ENCODE results near the gene CAMK2B. TPM values are rescaled to one million over a fixed set of nuclear protein-coding genes. Genes with fewer than 3 reads are reported as not detected.
A peak's percentile ranks its signal among the peaks of the same experiment; 100 is the strongest.

CAMK2B gene
- total RNA-seq, 5 donors from 2014 or later (not counting 1 experiment from before 2014, with no cell fraction given), result 0.35 TPM; not detected in 4

GRCh38 chr7:44213877-44214388, 111.5 kb downstream of the CAMK2B start:
- WGBS (ENCODE audit: insufficient coverage), result no CpG with 5 or more reads among the region's 9 CpGs

GRCh38 chr7:44213206-44213876, 112.1 kb downstream of the CAMK2B start:
- no CpG with 5 or more reads among the region's 3 CpGs for WGBS (ENCODE audit: insufficient coverage)
- peaks cover 11 to 56% of the 10 kb centered on the region in 2 donors for H3K36me3 ChIP-seq (ENCODE audit: control insufficient read depth in 2 of 2, extremely low read depth in 1 of 2, insufficient read depth in 1 of 2, low read length in 1 of 2)
- H3K4me1 ChIP-seq (ENCODE audit: control insufficient read depth in 1 of 2, extremely low read depth in 1 of 2, insufficient read depth in 2 of 2, low read length in 2 of 2), result no peaks in the 10 kb centered on the region
- ChIA-PET POLR2A (no interaction called here), CTCF (no interaction called here)
- H3K27ac Mint-ChIP-seq, result no peak overlapping the region
- peaks cover 0 to 2% (median 0%) of the 10 kb centered on the region in 3 donors for H3K4me1 Mint-ChIP-seq
- ATAC-seq (replicated peaks in 1 of 4) (peak in 2 of 4 experiments; percentile 13 to 17), DNase-seq (no peak)
- no peaks in the 10 kb centered on the region for H3K27me3 Mint-ChIP-seq
- H3K9me3 ChIP-seq, result no peaks in the 10 kb centered on the region
- H3K4me3 Mint-ChIP-seq, result no peak overlapping the region
- H3K36me3 Mint-ChIP-seq, result peaks cover 27% of the 10 kb centered on the region
- H3K9me3 Mint-ChIP-seq, result no peaks in the 10 kb centered on the region
- no peak overlapping the region for H3K4me3 ChIP-seq (ENCODE audit: control insufficient read depth in 1 of 2, extremely low read depth in 1 of 2, low read length in 1 of 2)
- no peaks in the 10 kb centered on the region for H3K27me3 ChIP-seq (replicated peaks in 1 of 2; ENCODE audit: control insufficient read depth in 2 of 2, extremely low read depth in 1 of 2, insufficient read depth in 2 of 2, low read length in 1 of 2)
- H3K27ac ChIP-seq (ENCODE audit: low read length), result no peak overlapping the region

More at GRCh38 chr7:44213877-44214388, 111.5 kb downstream of the CAMK2B start:
- H3K4me3 Mint-ChIP-seq, result no peak overlapping the region
- Histone ChIP-seq H3K27me3 (replicated peaks in 1 of 2; ENCODE audit: control insufficient read depth in 2 of 2, extremely low read depth in 1 of 2, insufficient read depth in 2 of 2, low read length in 1 of 2) (no peaks in the 10 kb centered on the region), H3K4me1 (ENCODE audit: control insufficient read depth in 1 of 2, extremely low read depth in 1 of 2, insufficient read depth in 2 of 2, low read length in 2 of 2) (no peaks in the 10 kb centered on the region), H3K27ac (ENCODE audit: low read length) (no peak overlapping the region), H3K9me3 (no peaks in the 10 kb centered on the region), H3K4me3 (ENCODE audit: control insufficient read depth in 1 of 2, extremely low read depth in 1 of 2, low read length in 1 of 2) (no peak overlapping the region), H3K36me3 (ENCODE audit: control insufficient read depth in 2 of 2, extremely low read depth in 1 of 2, insufficient read depth in 1 of 2, low read length in 1 of 2) (peaks cover 5 to 50% of the 10 kb centered on the region in 2 donors)
- DNase-seq (no peak), ATAC-seq (replicated peaks in 1 of 4) (peak in 1 of 4 experiments; percentile 12)
- H3K9me3 Mint-ChIP-seq, result no peaks in the 10 kb centered on the region
- no peaks in the 10 kb centered on the region for H3K27me3 Mint-ChIP-seq
- H3K27ac Mint-ChIP-seq, result no peak overlapping the region
- POLR2A ChIA-PET, result no interaction called here
- H3K4me1 Mint-ChIP-seq, result peaks cover 0 to 2% (median 0%) of the 10 kb centered on the region in 3 donors
- CTCF ChIA-PET, result interaction anchor here in 1 of 2 donors (0.5 kb wide), 1 partner anchor 242 kb away, joined by 3 read pairs; no protein-coding TSS in a partner anchor
- peaks cover 21% of the 10 kb centered on the region for H3K36me3 Mint-ChIP-seq

- ChIA-PET POLR2A (no interaction called here), CTCF (no interaction called here)
- Mint-ChIP-seq H3K36me3 (peaks cover 32% of the 10 kb centered on the region), H3K4me3 (no peak overlapping the region), H3K27me3 (no peaks in the 10 kb centered on the region), H3K9me3 (no peaks in the 10 kb centered on the region), H3K27ac (no peak overlapping the region), H3K4me1 (peaks cover 0 to 2% (median 0%) of the 10 kb centered on the region in 3 donors)
- peaks cover 11 to 61% of the 10 kb centered on the region in 2 donors for H3K36me3 ChIP-seq (ENCODE audit: control insufficient read depth in 2 of 2, extremely low read depth in 1 of 2, insufficient read depth in 1 of 2, low read length in 1 of 2)
- no peaks in the 10 kb centered on the region for H3K9me3 ChIP-seq
- 93% methylated on average over 5 of the region's 7 CpGs for WGBS (ENCODE audit: insufficient coverage)
- no peaks in the 10 kb centered on the region for H3K4me1 ChIP-seq (ENCODE audit: control insufficient read depth in 1 of 2, extremely low read depth in 1 of 2, insufficient read depth in 2 of 2, low read length in 2 of 2)
- H3K27ac ChIP-seq (ENCODE audit: low read length), result no peak overlapping the region
- ATAC-seq (replicated peaks in 1 of 4), result no peak
- no peaks in the 10 kb centered on the region for H3K27me3 ChIP-seq (replicated peaks in 1 of 2; ENCODE audit: control insufficient read depth in 2 of 2, extremely low read depth in 1 of 2, insufficient read depth in 2 of 2, low read length in 1 of 2)
- no peak for DNase-seq
- H3K4me3 ChIP-seq (ENCODE audit: control insufficient read depth in 1 of 2, extremely low read depth in 1 of 2, low read length in 1 of 2), result no peak overlapping the region
Observed at GRCh38 chr7:44212581-44213184, 112.7 kb downstream of the CAMK2B start.

DNA sequence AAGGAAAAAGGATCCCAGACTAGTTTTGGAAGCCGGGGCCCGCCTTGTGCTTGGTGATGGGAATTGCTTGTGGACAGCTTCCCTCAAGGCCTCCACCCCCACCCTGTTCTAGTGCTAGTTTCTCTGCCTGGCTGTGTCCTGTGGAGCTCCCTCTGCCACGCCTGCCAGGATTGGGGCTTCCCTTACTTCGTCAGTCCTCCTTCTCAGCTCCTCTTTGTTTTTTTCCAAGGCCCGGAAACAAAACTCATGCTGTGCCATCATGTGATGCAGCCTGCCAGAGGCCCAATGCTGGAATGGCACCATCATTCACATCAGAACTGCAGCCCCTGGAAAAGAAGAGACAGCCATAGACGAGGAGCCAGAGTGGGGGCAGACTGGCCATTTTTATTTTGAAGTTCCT, 113.4 kb downstream of the CAMK2B start:
- no peak overlapping the region for H3K4me3 Mint-ChIP-seq
- CTCF ChIA-PET, result no interaction called here
- H3K4me1 ChIP-seq (ENCODE audit: control insufficient read depth in 1 of 2, extremely low read depth in 1 of 2, insufficient read depth in 2 of 2, low read length in 2 of 2), result no peaks in the 10 kb centered on the region
- no peaks in the 10 kb centered on the region for H3K27me3 Mint-ChIP-seq
- H3K36me3 ChIP-seq (ENCODE audit: control insufficient read depth in 2 of 2, extremely low read depth in 1 of 2, insufficient read depth in 1 of 2, low read length in 1 of 2), result peaks cover 11 to 68% of the 10 kb centered on the region in 2 donors
- no peak for DNase-seq
- peaks cover 32% of the 10 kb centered on the region for H3K36me3 Mint-ChIP-seq
- no peaks in the 10 kb centered on the region for H3K9me3 Mint-ChIP-seq
- WGBS (ENCODE audit: insufficient coverage), result 93% methylated on average over 3 of the region's 6 CpGs
- no peaks in the 10 kb centered on the region for H3K9me3 ChIP-seq
- POLR2A ChIA-PET, result no interaction called here
- no peak overlapping the region for H3K4me3 ChIP-seq (ENCODE audit: control insufficient read depth in 1 of 2, extremely low read depth in 1 of 2, low read length in 1 of 2)
- H3K4me1 Mint-ChIP-seq, result peaks cover 0 to 2% (median 0%) of the 10 kb centered on the region in 3 donors
- no peak overlapping the region for H3K27ac ChIP-seq (ENCODE audit: low read length)
- ATAC-seq (replicated peaks in 1 of 4), result no peak
- no peak overlapping the region for H3K27ac Mint-ChIP-seq
- H3K27me3 ChIP-seq (replicated peaks in 1 of 2; ENCODE audit: control insufficient read depth in 2 of 2, extremely low read depth in 1 of 2, insufficient read depth in 2 of 2, low read length in 1 of 2), result no peaks in the 10 kb centered on the region

GRCh38 chr7:44211126-44211675, 114.2 kb downstream of the CAMK2B start:
- H3K4me3 Mint-ChIP-seq, result no peak overlapping the region
- ATAC-seq (replicated peaks in 1 of 4) (no peak), DNase-seq (no peak)
- ChIA-PET CTCF (no interaction called here), POLR2A (no interaction called here)
- no peak overlapping the region for H3K27ac Mint-ChIP-seq
- H3K27ac ChIP-seq (ENCODE audit: low read length), result no peak overlapping the region
- H3K36me3 ChIP-seq (ENCODE audit: control insufficient read depth in 2 of 2, extremely low read depth in 1 of 2, insufficient read depth in 1 of 2, low read length in 1 of 2), result peaks cover 11 to 76% of the 10 kb centered on the region in 2 donors
- H3K27me3 Mint-ChIP-seq, result no peaks in the 10 kb centered on the region
- no peaks in the 10 kb centered on the region for H3K9me3 Mint-ChIP-seq
- no peaks in the 10 kb centered on the region for H3K27me3 ChIP-seq (replicated peaks in 1 of 2; ENCODE audit: control insufficient read depth in 2 of 2, extremely low read depth in 1 of 2, insufficient read depth in 2 of 2, low read length in 1 of 2)
- 96% methylated on average over 9 of the region's 10 CpGs for WGBS (ENCODE audit: insufficient coverage)
- H3K4me1 ChIP-seq (ENCODE audit: control insufficient read depth in 1 of 2, extremely low read depth in 1 of 2, insufficient read depth in 2 of 2, low read length in 2 of 2), result no peaks in the 10 kb centered on the region
- no peak overlapping the region for H3K4me3 ChIP-seq (ENCODE audit: control insufficient read depth in 1 of 2, extremely low read depth in 1 of 2, low read length in 1 of 2)
- H3K9me3 ChIP-seq, result no peaks in the 10 kb centered on the region
- peaks cover 0 to 2% (median 0%) of the 10 kb centered on the region in 3 donors for H3K4me1 Mint-ChIP-seq
- H3K36me3 Mint-ChIP-seq, result peaks cover 36% of the 10 kb centered on the region

GRCh38 chr7:44210107-44210506, 115.3 kb downstream of the CAMK2B start:
- Histone ChIP-seq H3K36me3 (ENCODE audit: control insufficient read depth in 2 of 2, extremely low read depth in 1 of 2, insufficient read depth in 1 of 2, low read length in 1 of 2) (peaks cover 11 to 87% of the 10 kb centered on the region in 2 donors), H3K27me3 (replicated peaks in 1 of 2; ENCODE audit: control insufficient read depth in 2 of 2, extremely low read depth in 1 of 2, insufficient read depth in 2 of 2, low read length in 1 of 2) (no peaks in the 10 kb centered on the region), H3K4me1 (ENCODE audit: control insufficient read depth in 1 of 2, extremely low read depth in 1 of 2, insufficient read depth in 2 of 2, low read length in 2 of 2) (no peaks in the 10 kb centered on the region), H3K27ac (ENCODE audit: low read length) (no peak overlapping the region), H3K4me3 (ENCODE audit: control insufficient read depth in 1 of 2, extremely low read depth in 1 of 2, low read length in 1 of 2) (no peak overlapping the region), H3K9me3 (no peaks in the 10 kb centered on the region)
- ATAC-seq (replicated peaks in 1 of 4) (no peak), DNase-seq (no peak)
- H3K4me3 Mint-ChIP-seq, result no peak overlapping the region
- no peak overlapping the region for H3K27ac Mint-ChIP-seq
- no peaks in the 10 kb centered on the region for H3K9me3 Mint-ChIP-seq
- WGBS (ENCODE audit: insufficient coverage), result 88% methylated on average over 2 of the region's 5 CpGs
- H3K4me1 Mint-ChIP-seq, result peaks cover 2 to 6% (median 2%) of the 10 kb centered on the region in 3 donors
- ChIA-PET CTCF (no interaction called here), POLR2A (no interaction called here)
- H3K36me3 Mint-ChIP-seq, result peaks cover 42% of the 10 kb centered on the region
- H3K27me3 Mint-ChIP-seq, result no peaks in the 10 kb centered on the region
